Osteoblast (primary cell): ENCODE results near the gene PACSIN1. TPM values are rescaled to one million over a fixed set of nuclear protein-coding genes. Genes with fewer than 3 reads are reported as not detected.

Source experiments
- DNase-seq: peaks from one replicate; pipeline ENCODE4 v3.0.0; 2011; ENCODE audit warnings: low spot score, mixed read lengths; ENCODE audit not compliant: insufficient read length; ENCODE audit errors: missing footprints
- H2AFZ ChIP-seq: 2 replicates; pipeline ENCODE4 v1.6.0; 2011; ENCODE audit warnings: mild to moderate bottlenecking, low read length
- H3K27ac ChIP-seq: 2 replicates; pipeline ENCODE4 v1.5.1; 2011; ENCODE audit warnings: mild to moderate bottlenecking, low read depth, low read length, moderate library complexity
- H3K27me3 ChIP-seq: 2 replicates; pipeline ENCODE4 v1.6.0; 2012; ENCODE audit warnings: mild to moderate bottlenecking, control low read depth, inconsistent platforms, low read length, moderate library complexity; ENCODE audit not compliant: insufficient read depth
- H3K36me3 ChIP-seq: 2 replicates; pipeline ENCODE4 v1.5.1; 2011; ENCODE audit warnings: mild to moderate bottlenecking, low read length, control low read depth, moderate library complexity; ENCODE audit not compliant: insufficient read depth
- H3K4me1 ChIP-seq: 2 replicates; pipeline ENCODE4 v1.5.1; 2011; ENCODE audit warnings: mild to moderate bottlenecking, low read length, control low read depth, moderate library complexity; ENCODE audit not compliant: insufficient read depth
- H3K4me2 ChIP-seq: 2 replicates; pipeline ENCODE4 v1.6.0; 2011; ENCODE audit warnings: mild to moderate bottlenecking, low read length; ENCODE audit not compliant: insufficient read depth
- H3K4me3 ChIP-seq: fragments of 200-600 bp; sonication (generic); 3 replicates; pipeline ENCODE4 v1.5.1; 2012; ENCODE audit warnings: mild to moderate bottlenecking, low read length, inconsistent platforms; ENCODE audit not compliant: insufficient read depth
- H3K79me2 ChIP-seq: 2 replicates; pipeline ENCODE4 v1.6.0; 2012; ENCODE audit warnings: mild to moderate bottlenecking, low read length, control low read depth, inconsistent platforms; ENCODE audit not compliant: insufficient read depth
- H3K9me3 ChIP-seq: 2 replicates; pipeline ENCODE4 v1.5.1; 2011; ENCODE audit warnings: low read depth, low read length, control low read depth
- H4K20me1 ChIP-seq: 2 replicates; pipeline ENCODE4 v1.6.0; 2012; ENCODE audit warnings: mild to moderate bottlenecking, low read length, control low read depth; ENCODE audit not compliant: insufficient read depth
- total RNA-seq: library from RNA; depleted of rRNA; stranded (reverse); fragments of >200 nt; gene quantifications from 2 replicates; pipeline ENCODE4 v1.2.3, GENCODE V29; 2012
- TF ChIP-seq, protein P1 (sequence below): IDR thresholded peaks from 2 replicates; pipeline ENCODE4 v1.5.1; 2011; ENCODE audit warnings: mild to moderate bottlenecking, low read depth, low read length, moderate library complexity; ENCODE audit errors: extremely low read depth

Gene PACSIN1
- total RNA-seq, 1 donor: not detected

DNA sequence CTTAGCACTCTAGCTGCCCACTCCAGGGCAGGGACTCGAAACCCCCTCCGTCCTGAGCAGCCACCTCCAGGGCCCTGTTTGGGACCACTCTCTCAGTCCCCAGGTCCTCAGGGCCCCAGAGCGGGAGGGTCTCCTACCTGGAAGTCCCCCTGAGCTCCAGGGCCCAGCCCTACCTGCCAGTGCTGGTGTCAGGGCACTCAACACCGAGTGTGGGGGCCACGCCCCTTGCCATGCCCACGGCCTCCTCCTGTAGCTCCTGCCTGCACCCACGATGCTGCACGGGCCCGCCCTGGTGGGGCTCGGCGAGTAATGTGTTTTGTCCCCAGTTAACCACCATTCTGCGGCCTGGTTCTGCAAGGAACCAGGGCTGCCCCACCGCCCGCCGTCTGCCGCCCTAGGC, 68.8 kb downstream of the PACSIN1 start:
- Histone ChIP-seq H3K79me2 (no peaks in the 10 kb centered on the region), H3K4me1 (no peaks in the 10 kb centered on the region), H3K4me2 (no peak overlapping the region)

GRCh38 chr6:34535199-34535598, 69.3 kb downstream of the PACSIN1 start:
- Histone ChIP-seq H3K4me2 (no peak overlapping the region), H4K20me1 (no peaks in the 10 kb centered on the region), H3K9me3 (no peaks in the 10 kb centered on the region), H2AFZ (no peak overlapping the region), H3K36me3 (no peaks in the 10 kb centered on the region), H3K4me1 (no peaks in the 10 kb centered on the region), H3K27me3 (no peaks in the 10 kb centered on the region), H3K27ac (no peak overlapping the region), H3K79me2 (no peaks in the 10 kb centered on the region), H3K4me3 (no peak overlapping the region)
- no peak for DNase-seq
- TF ChIP-seq, protein P1, sequence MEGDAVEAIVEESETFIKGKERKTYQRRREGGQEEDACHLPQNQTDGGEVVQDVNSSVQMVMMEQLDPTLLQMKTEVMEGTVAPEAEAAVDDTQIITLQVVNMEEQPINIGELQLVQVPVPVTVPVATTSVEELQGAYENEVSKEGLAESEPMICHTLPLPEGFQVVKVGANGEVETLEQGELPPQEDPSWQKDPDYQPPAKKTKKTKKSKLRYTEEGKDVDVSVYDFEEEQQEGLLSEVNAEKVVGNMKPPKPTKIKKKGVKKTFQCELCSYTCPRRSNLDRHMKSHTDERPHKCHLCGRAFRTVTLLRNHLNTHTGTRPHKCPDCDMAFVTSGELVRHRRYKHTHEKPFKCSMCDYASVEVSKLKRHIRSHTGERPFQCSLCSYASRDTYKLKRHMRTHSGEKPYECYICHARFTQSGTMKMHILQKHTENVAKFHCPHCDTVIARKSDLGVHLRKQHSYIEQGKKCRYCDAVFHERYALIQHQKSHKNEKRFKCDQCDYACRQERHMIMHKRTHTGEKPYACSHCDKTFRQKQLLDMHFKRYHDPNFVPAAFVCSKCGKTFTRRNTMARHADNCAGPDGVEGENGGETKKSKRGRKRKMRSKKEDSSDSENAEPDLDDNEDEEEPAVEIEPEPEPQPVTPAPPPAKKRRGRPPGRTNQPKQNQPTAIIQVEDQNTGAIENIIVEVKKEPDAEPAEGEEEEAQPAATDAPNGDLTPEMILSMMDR: no peak

More for the DNA sequence above, 68.8 kb downstream of the PACSIN1 start:
- Histone ChIP-seq H3K9me3 (no peaks in the 10 kb centered on the region), H3K4me3 (no peak overlapping the region), H4K20me1 (no peaks in the 10 kb centered on the region), H2AFZ (no peak overlapping the region), H3K27ac (no peak overlapping the region), H3K36me3 (no peaks in the 10 kb centered on the region), H3K27me3 (no peaks in the 10 kb centered on the region)
- TF ChIP-seq, protein P1: no peak
- DNase-seq: no peak

DNA sequence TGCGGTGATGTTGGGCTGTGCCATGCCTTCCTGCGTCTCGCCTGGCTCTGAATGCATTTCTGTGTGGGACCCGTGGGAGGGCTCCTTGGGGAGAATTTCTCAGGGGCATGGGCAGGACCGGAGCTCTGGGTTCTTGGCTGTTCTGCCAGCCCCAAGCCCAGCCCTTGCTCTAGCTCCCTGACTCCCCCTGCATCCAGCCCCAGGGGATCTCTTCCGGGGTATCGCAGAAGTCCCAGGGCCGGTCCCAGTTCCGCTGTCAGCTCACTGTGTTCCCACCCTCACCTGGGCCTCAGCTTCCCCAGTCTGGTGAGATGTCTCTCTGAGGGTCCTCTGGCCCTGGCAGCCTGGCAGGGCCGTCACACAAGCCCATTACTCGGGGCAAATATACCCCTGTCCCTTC, 69.8 kb downstream of the PACSIN1 start:
- H3K27ac ChIP-seq: no peak overlapping the region

GRCh38 chr6:34536251-34536958, 70.5 kb downstream of the PACSIN1 start:
- Histone ChIP-seq H4K20me1 (no peaks in the 10 kb centered on the region), H3K4me3 (no peak overlapping the region)

More for the DNA sequence above, 69.8 kb downstream of the PACSIN1 start:
- TF ChIP-seq, protein P1: no peak
- Histone ChIP-seq H3K4me3 (no peak overlapping the region), H3K27me3 (no peaks in the 10 kb centered on the region), H3K9me3 (no peaks in the 10 kb centered on the region), H3K36me3 (no peaks in the 10 kb centered on the region), H3K4me2 (no peak overlapping the region), H2AFZ (no peak overlapping the region), H3K4me1 (no peaks in the 10 kb centered on the region), H4K20me1 (no peaks in the 10 kb centered on the region), H3K79me2 (no peaks in the 10 kb centered on the region)
- no peak for DNase-seq

More at GRCh38 chr6:34536251-34536958, 70.5 kb downstream of the PACSIN1 start:
- Histone ChIP-seq H3K9me3 (no peaks in the 10 kb centered on the region), H3K4me1 (no peaks in the 10 kb centered on the region), H3K4me2 (no peak overlapping the region), H3K36me3 (no peaks in the 10 kb centered on the region), H3K27ac (no peak overlapping the region), H3K27me3 (no peaks in the 10 kb centered on the region), H2AFZ (no peak overlapping the region), H3K79me2 (no peaks in the 10 kb centered on the region)
- no peak for DNase-seq
- TF ChIP-seq, protein P1: no peak
